HepG2 (cell line): ENCODE results near the gene SH3GLB2. TPM values are rescaled to one million over a fixed set of nuclear protein-coding genes. Genes with fewer than 3 reads are reported as not detected.

Source experiments
- ARID5B ChIP-seq: IDR thresholded peaks from 2 replicates; pipeline ENCODE4 v1.4.0; 2020; ENCODE audit warnings: mild to moderate bottlenecking, missing genetic modification reagents
- CSRNP1 ChIP-seq: sonication (generic); formaldehyde crosslinking; IDR thresholded peaks from 2 replicates; pipeline ENCODE4 v1.8.1; 2023; ENCODE audit warnings: mild to moderate bottlenecking, missing genetic modification reagents
- GRHL1 ChIP-seq: sonication (generic); formaldehyde crosslinking; conservative IDR thresholded peaks from 2 replicates; pipeline ENCODE4 v1.8.0; 2022; ENCODE audit warnings: missing genetic modification reagents
- HMGXB4 ChIP-seq, 2 experiments: sonication (generic) in 1 of 2; formaldehyde crosslinking in 1 of 2; IDR thresholded peaks; 2 replicates each; pipeline versions ENCODE4 v1.4.0 to v1.6.1; 2018 to 2020; ENCODE audit warnings: missing genetic modification reagents in 2 of 2, borderline replicate concordance in 1 of 2, low read depth in 1 of 2, mild to moderate bottlenecking in 1 of 2, missing biosample characterization in 1 of 2
- MAFF ChIP-seq: IDR thresholded peaks from 2 replicates; pipeline ENCODE4 v1.6.1; 2011; ENCODE audit warnings: low read depth, low read length, improper control_type of control experiment
- NFE2 ChIP-seq: sonication (generic); formaldehyde crosslinking; IDR thresholded peaks from 2 replicates; pipeline ENCODE4 v1.4.0; 2020; ENCODE audit warnings: missing genetic modification reagents
- RXRB ChIP-seq: IDR thresholded peaks from 2 replicates; pipeline ENCODE4 v1.6.1; 2016; ENCODE audit warnings: borderline replicate concordance, missing genetic modification reagents, missing compliant biosample characterization
- ZNF318 ChIP-seq: sonication (generic); formaldehyde crosslinking; IDR thresholded peaks from 2 replicates; pipeline ENCODE4 v1.4.0; 2020; ENCODE audit warnings: mild to moderate bottlenecking, missing genetic modification reagents
- polyA plus RNA-seq, 8 experiments: library from polyadenylated mRNA; depleted of rRNA in 3 of 8; stranded (reverse) in 7 of 8; unstranded in 1 of 8; fragments of >200 nt; fragmentation: Illumina TruSeq in 4 of 8; extraction: Trizol in 4 of 8; gene quantifications; 2 replicates each; pipeline versions ENCODE4 v1.2.1 to v1.2.3, GENCODE V29; 2011 to 2016; ENCODE audit warnings: low read depth in 4 of 8, missing spikeins in 1 of 8, mixed read lengths in 1 of 8; ENCODE audit not compliant: insufficient read depth in 1 of 8
- total RNA-seq, 5 experiments: library from RNA; depleted of rRNA; stranded (reverse); fragments of >200 nt; fragmentation: Illumina TruSeq; extraction: Trizol; gene quantifications; 2 replicates each; pipeline ENCODE4 v1.2.3, GENCODE V29; 2016; ENCODE audit warnings: low read depth in 1 of 5

SH3GLB2 gene
- total and polyA plus RNA-seq, 2 of the 13 experiments (the other 11 are each of a cell fraction or from before 2014, with no cell fraction given): 24.0 to 40.6 TPM

GRCh38 chr9:129059796-129060785 is 32.0 kb upstream of the SH3GLB2 start (continued):
- TF ChIP-seq RXRB (CRISPR knock-in tag) (peak; percentile 44; the same call in 1 of the 2 replicates), MAFF (no peak), ARID5B (peak; percentile 30; the same call in 1 of the 2 replicates), CSRNP1 (CRISPR knock-in tag) (no peak), ZNF318 (CRISPR knock-in tag) (no peak), GRHL1 (CRISPR knock-in tag) (no peak), NFE2 (no peak), HMGXB4 (CRISPR knock-in tag; IDR thresholded peaks at IDR 0.05; ENCODE audit: borderline replicate concordance in 1 of 2, low read depth in 1 of 2) (no peak)
